Lower leg skin (tissue), 3 donors: ENCODE results near the gene PACC1.

Experiments used
- POLR2A ChIP-seq, 2 donors: fragments of 450-650 bp; IDR thresholded peaks; one replicate each; pipeline ENCODE4 v1.6.1; 2016 to 2017; ENCODE audit warnings: antibody characterized with exemption in 2 of 2, mild to moderate bottlenecking in 1 of 2, moderate library complexity in 1 of 2
- TF ChIP-seq, protein P1 (sequence below), 3 donors: fragments of 450-650 bp; IDR thresholded peaks; one replicate each; pipeline ENCODE4 v1.5.1; 2016; ENCODE audit warnings: antibody characterized with exemption in 3 of 3, mild to moderate bottlenecking in 3 of 3, moderate library complexity in 2 of 3

DNA sequence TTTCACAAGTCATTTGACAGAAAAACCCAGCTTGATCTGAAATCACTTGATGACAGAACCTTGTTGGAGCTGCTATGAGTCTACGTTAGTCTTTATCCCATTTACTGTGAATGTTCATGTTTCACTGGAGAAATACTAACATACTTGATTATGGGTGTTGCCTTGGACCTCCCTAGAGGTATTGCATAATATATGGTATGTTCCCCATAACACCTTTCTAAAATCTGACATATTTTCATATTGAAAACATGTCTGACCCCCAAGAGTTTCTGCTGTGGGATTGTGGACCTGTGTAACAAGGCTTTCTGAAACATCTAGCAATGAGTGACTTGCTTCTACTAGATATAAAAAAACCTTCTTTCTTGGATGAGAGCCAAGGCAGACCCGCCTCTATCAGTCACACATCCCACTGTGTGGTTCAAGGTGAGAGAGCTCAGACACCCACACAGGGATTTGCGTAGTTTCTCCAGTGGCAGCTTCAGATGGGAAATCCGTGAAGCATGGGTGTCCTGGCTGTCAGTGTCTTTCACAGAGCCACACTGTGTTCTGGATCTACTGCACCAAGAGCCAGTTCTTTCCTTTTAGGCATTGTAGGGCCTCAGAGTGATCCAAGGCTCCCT, 22.6 kb upstream of the PACC1 start:
- TF ChIP-seq POLR2A (IDR thresholded peaks at IDR 0.05) = no peak
- TF ChIP-seq, protein P1, sequence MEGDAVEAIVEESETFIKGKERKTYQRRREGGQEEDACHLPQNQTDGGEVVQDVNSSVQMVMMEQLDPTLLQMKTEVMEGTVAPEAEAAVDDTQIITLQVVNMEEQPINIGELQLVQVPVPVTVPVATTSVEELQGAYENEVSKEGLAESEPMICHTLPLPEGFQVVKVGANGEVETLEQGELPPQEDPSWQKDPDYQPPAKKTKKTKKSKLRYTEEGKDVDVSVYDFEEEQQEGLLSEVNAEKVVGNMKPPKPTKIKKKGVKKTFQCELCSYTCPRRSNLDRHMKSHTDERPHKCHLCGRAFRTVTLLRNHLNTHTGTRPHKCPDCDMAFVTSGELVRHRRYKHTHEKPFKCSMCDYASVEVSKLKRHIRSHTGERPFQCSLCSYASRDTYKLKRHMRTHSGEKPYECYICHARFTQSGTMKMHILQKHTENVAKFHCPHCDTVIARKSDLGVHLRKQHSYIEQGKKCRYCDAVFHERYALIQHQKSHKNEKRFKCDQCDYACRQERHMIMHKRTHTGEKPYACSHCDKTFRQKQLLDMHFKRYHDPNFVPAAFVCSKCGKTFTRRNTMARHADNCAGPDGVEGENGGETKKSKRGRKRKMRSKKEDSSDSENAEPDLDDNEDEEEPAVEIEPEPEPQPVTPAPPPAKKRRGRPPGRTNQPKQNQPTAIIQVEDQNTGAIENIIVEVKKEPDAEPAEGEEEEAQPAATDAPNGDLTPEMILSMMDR (IDR thresholded peaks at IDR 0.05) = no peak
